ENCODE data around the gene ZDHHC6.
"Not testable (repeated sequence)": the region's sequence is repeated elsewhere in the genome, so short reads cannot be mapped to it uniquely, and the experiment has no call there.

Gene ZDHHC6

GRCh38 chr10:112442063-112442462 lies 4.7 kb downstream of the ZDHHC6 start:
- no peak for DNase-seq

GRCh38 chr10:112441520-112441919 lies 5.2 kb downstream of the ZDHHC6 start:
- no peak for DNase-seq

- DNase-seq: no peak
Observed at GRCh38 chr10:112438356-112438755, 8.4 kb downstream of the ZDHHC6 start.

- no peak for DNase-seq
Observed at GRCh38 chr10:112434988-112435619, 11.6 kb downstream of the ZDHHC6 start.

- no peak for DNase-seq
Observed at GRCh38 chr10:112433136-112433535, 13.6 kb downstream of the ZDHHC6 start.

GRCh38 chr10:112429654-112430230 lies 17.0 kb downstream of the ZDHHC6 start:
- no peak for DNase-seq

GRCh38 chr10:112429147-112429546 lies 17.6 kb downstream of the ZDHHC6 start:
- no peak for DNase-seq

GRCh38 chr10:112426111-112426510 lies 20.6 kb downstream of the ZDHHC6 start:
- DNase-seq: no peak

GRCh38 chr10:112424651-112425050 lies 22.1 kb downstream of the ZDHHC6 start:
- DNase-seq: no peak

- no peak for DNase-seq
Observed at GRCh38 chr10:112421731-112422130, 25.0 kb downstream of the ZDHHC6 start.

GRCh38 chr10:112412696-112413095 lies 34.0 kb downstream of the ZDHHC6 start:
- no peak for DNase-seq

- no peak for DNase-seq
Observed at GRCh38 chr10:112409755-112410154, 37.0 kb downstream of the ZDHHC6 start.

- no peak for DNase-seq
Observed at GRCh38 chr10:112409299-112409698, 37.4 kb downstream of the ZDHHC6 start.

- DNase-seq: no peak
Observed at GRCh38 chr10:112407696-112408095, 39.0 kb downstream of the ZDHHC6 start.

- DNase-seq: not testable (repeated sequence)
Observed at GRCh38 chr10:112406806-112407205, 39.9 kb downstream of the ZDHHC6 start.

GRCh38 chr10:112404617-112405016 lies 42.1 kb downstream of the ZDHHC6 start:
- no peak for DNase-seq

GRCh38 chr10:112402917-112403316 lies 43.8 kb downstream of the ZDHHC6 start:
- no peak for DNase-seq

GRCh38 chr10:112397592-112397991 lies 49.1 kb downstream of the ZDHHC6 start:
- no peak for DNase-seq

GRCh38 chr10:112395809-112396530 lies 50.7 kb downstream of the ZDHHC6 start:
- DNase-seq: no peak

- DNase-seq: no peak
Observed at GRCh38 chr10:112394475-112394875, 52.2 kb downstream of the ZDHHC6 start.

- no peak for DNase-seq
Observed at GRCh38 chr10:112393827-112394226, 52.9 kb downstream of the ZDHHC6 start.

- DNase-seq: no peak
Observed at GRCh38 chr10:112393341-112393740, 53.4 kb downstream of the ZDHHC6 start.

GRCh38 chr10:112390125-112390703 lies 56.5 kb downstream of the ZDHHC6 start:
- DNase-seq: no peak

GRCh38 chr10:112389271-112389822 lies 57.4 kb downstream of the ZDHHC6 start:
- no peak for DNase-seq
